ENCODE results near the gene DMWD. TPM values are rescaled to one million over a fixed set of nuclear protein-coding genes. Genes with fewer than 3 reads are reported as not detected.

Gene DMWD
- total and polyA plus RNA-seq, 2 of the 4 experiments (the other 2 are of a cell fraction), result 9.7 to 28.5 TPM

GRCh38 chr19:45817725-45818301, 25.2 kb upstream of the DMWD start:
- H2BK5ac ChIP-seq (ENCODE audit: low read depth, low read length, poor library complexity, severe bottlenecking), result no peak overlapping the region
- POLR2A ChIA-PET (ENCODE audit: unreplicated experiment), result no interaction called here

More at GRCh38 chr19:45817725-45818301, 25.2 kb upstream of the DMWD start:
- dilution Hi-C loops (cut with HindIII; ENCODE audit: low sequenced_read_pairs, unreplicated experiment), result no loop called here
- no peak overlapping the region for H3K18ac ChIP-seq (ENCODE audit: low read depth, low read length)
- in situ Hi-C loops (cut with MboI; ENCODE audit: low sequenced_read_pairs), result no loop called here
- WGBS, 2 experiments (ENCODE audit: extremely low coverage in 2 of 2, insufficient read length in 1 of 2), result 81% methylated on average over 14 of the region's 19 CpGs; no CpG with 5 or more reads in 1 of the 2 experiments
- no peak overlapping the region for H3K14ac ChIP-seq (replicated peaks; ENCODE audit: low read depth, low read length)
- no peak overlapping the region for H3K27ac ChIP-seq (ENCODE audit: insufficient read depth, low read length)
- H4K20me1 ChIP-seq (ENCODE audit: insufficient read depth, low read length), result peaks cover 9% of the 10 kb centered on the region
- no peak overlapping the region for H2AK5ac ChIP-seq (ENCODE audit: low read depth, low read length)
- no peaks in the 10 kb centered on the region for H3K27me3 ChIP-seq (ENCODE audit: control insufficient read depth, insufficient read depth, low read length)
- no peak overlapping the region for H3K4me3 ChIP-seq (ENCODE audit: insufficient read depth, low read depth, low read length)
- no peak overlapping the region for H3K9ac ChIP-seq (ENCODE audit: low read depth, low read length)
- H4K5ac ChIP-seq (ENCODE audit: low read depth, low read length), result no peak overlapping the region
- H4K91ac ChIP-seq (ENCODE audit: insufficient read depth, low read depth, low read length), result no peak overlapping the region
- ATAC-seq (ENCODE audit: low read depth), result no peak
- no peaks in the 10 kb centered on the region for H3K4me1 ChIP-seq (ENCODE audit: control insufficient read depth, insufficient read depth, low read length)
- H3K9me3 ChIP-seq (ENCODE audit: control insufficient read depth, insufficient read depth, low read length), result no peaks in the 10 kb centered on the region
- CTCF ChIA-PET, result interaction anchor here (1.1 to 1.6 kb wide), 3 partner anchors 19 to 49 kb away, joined by 3 to 7 read pairs (median 4); partner anchors contain the start of gene SIX5
- no peak overlapping the region for H3K56ac ChIP-seq (ENCODE audit: extremely low read depth, insufficient read depth, low read length)
- H2AFZ ChIP-seq (replicated peaks; ENCODE audit: low read length, poor library complexity), result no peak overlapping the region
- no peak for DNase-seq
- H2BK20ac ChIP-seq (ENCODE audit: low read depth, low read length), result no peak overlapping the region
- no peak overlapping the region for H3K4me2 ChIP-seq (ENCODE audit: low read depth, low read length)
- BruUV-seq (replicated peaks), result no TSS peak
- no peak overlapping the region for H3K4ac ChIP-seq (ENCODE audit: low read depth, low read length)
- no peak overlapping the region for H2BK15ac ChIP-seq (ENCODE audit: low read depth, low read length)
- no peak overlapping the region for H2BK120ac ChIP-seq (ENCODE audit: low read depth, low read length)
- H3K9me1 ChIP-seq (ENCODE audit: insufficient read depth, low read length), result no peaks in the 10 kb centered on the region
- peaks cover 37% of the 10 kb centered on the region for H3K36me3 ChIP-seq (ENCODE audit: control insufficient read depth, insufficient read depth, low read length)
- H3K79me1 ChIP-seq (ENCODE audit: low read depth in 1 of 2, low read length in 2 of 2), result no peaks in the 10 kb centered on the region; a peak in 1 of 4 replicates
- no peak overlapping the region for H3K23ac ChIP-seq (ENCODE audit: low read depth, low read length)
- H4K8ac ChIP-seq (ENCODE audit: low read depth in 2 of 2, low read length in 2 of 2), result no peak overlapping the region
- H2AK9ac ChIP-seq (replicated peaks; ENCODE audit: low read depth, low read length, poor library complexity), result no peak overlapping the region
- no peak for TF ChIP-seq NFE2L2 (IDR thresholded peaks at IDR 0.05; ENCODE audit: low read depth, low read length)
- no peak for TF ChIP-seq FOS (IDR thresholded peaks at IDR 0.05; ENCODE audit: low read depth, low read length)
- no peak for TF ChIP-seq RFX5 (IDR thresholded peaks at IDR 0.05; ENCODE audit: low read depth, low read length)
- no peak for TF ChIP-seq ELK1 (IDR thresholded peaks at IDR 0.05; ENCODE audit: borderline replicate concordance, low read depth, low read length)
- no peak for TF ChIP-seq RAD21 (IDR thresholded peaks at IDR 0.05; ENCODE audit: low read length)
- TF ChIP-seq MAZ (IDR thresholded peaks at IDR 0.05; ENCODE audit: borderline replicate concordance, low read depth, low read length), result no peak
- TF ChIP-seq CHD1 (IDR thresholded peaks at IDR 0.05; ENCODE audit: low read depth, low read length), result no peak
- TF ChIP-seq RCOR1 (IDR thresholded peaks at IDR 0.05; ENCODE audit: insufficient replicate concordance, low read length), result no peak
- TF ChIP-seq MAFK (IDR thresholded peaks at IDR 0.05; ENCODE audit: low read depth, low read length), result no peak
- no peak for TF ChIP-seq SMC3 (IDR thresholded peaks at IDR 0.05; ENCODE audit: low read depth, low read length)
- TF ChIP-seq POLR2A (IDR thresholded peaks at IDR 0.05; ENCODE audit: low read depth, low read length), result no peak
- no peak for TF ChIP-seq CTCF (conservative IDR thresholded peaks at IDR 0.05; ENCODE audit: low read depth, low read length)
- no peak for TF ChIP-seq CEBPB (IDR thresholded peaks at IDR 0.05; ENCODE audit: low read depth, low read length)
- no peak for TF ChIP-seq USF2 (IDR thresholded peaks at IDR 0.05; ENCODE audit: low read depth, low read length)
- TF ChIP-seq BHLHE40 (IDR thresholded peaks at IDR 0.05; ENCODE audit: low read depth, low read length), result no peak
- TF ChIP-seq MXI1 (IDR thresholded peaks at IDR 0.05; ENCODE audit: borderline replicate concordance, low read depth, low read length), result no peak
- intact Hi-C loops (cut with micrococcal nuclease), result no loop called here
